Adrenal gland (tissue), 5 donors: ENCODE data around the gene RAB20.

Source experiments
- POLR2A ChIP-seq, 2 donors: fragments of 450-650 bp; IDR thresholded peaks; one replicate each; pipeline ENCODE4 v1.6.1; 2017; ENCODE audit warnings: antibody characterized with exemption in 2 of 2, mild to moderate bottlenecking in 2 of 2, moderate library complexity in 1 of 2
- TF ChIP-seq, protein P1 (sequence below), 6 experiments: fragments of 450-650 bp in 4 of 6; fragments of 200-600 bp in 2 of 6; sonication (generic) in 1 of 6; IDR thresholded peaks; 1 replicate in 5 of 6; 2 replicates in 1 of 6; pipeline versions ENCODE4 v1.5.1 to v1.8.0; 2016 to 2021; ENCODE audit warnings: antibody characterized with exemption in 6 of 6, mild to moderate bottlenecking in 2 of 6, moderate library complexity in 1 of 6
- donor health status: DM: no; HTN: no; CAD: no.

DNA sequence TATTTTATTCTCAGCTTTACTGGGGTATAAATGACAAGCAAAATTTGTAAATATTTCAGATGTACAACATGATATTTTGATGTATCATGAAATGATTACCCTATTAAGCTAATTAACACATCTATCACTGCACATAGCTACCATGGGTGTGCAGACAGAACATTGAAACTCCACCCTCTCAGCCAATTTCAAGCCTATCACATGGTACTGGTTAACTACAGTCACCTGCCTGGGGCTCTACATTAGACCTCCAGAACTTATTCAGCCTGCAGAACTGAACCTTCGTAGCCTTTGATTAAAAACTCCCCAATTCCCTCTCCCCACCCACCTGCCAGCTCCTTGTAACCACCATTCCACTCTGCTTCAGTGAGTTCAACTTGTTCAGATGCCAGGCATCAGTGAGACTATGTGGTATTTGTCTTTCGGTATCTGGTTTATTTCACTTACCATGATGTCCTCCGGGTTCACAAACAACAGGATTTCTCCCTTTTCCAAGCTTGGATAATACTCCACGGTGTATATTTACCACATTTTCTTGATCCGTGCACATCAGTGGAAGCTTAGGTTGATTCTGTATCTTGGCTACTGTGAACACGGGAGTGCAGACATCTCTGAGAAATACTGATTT lies 19.2 kb downstream of the RAB20 start:
- TF ChIP-seq, protein P1, sequence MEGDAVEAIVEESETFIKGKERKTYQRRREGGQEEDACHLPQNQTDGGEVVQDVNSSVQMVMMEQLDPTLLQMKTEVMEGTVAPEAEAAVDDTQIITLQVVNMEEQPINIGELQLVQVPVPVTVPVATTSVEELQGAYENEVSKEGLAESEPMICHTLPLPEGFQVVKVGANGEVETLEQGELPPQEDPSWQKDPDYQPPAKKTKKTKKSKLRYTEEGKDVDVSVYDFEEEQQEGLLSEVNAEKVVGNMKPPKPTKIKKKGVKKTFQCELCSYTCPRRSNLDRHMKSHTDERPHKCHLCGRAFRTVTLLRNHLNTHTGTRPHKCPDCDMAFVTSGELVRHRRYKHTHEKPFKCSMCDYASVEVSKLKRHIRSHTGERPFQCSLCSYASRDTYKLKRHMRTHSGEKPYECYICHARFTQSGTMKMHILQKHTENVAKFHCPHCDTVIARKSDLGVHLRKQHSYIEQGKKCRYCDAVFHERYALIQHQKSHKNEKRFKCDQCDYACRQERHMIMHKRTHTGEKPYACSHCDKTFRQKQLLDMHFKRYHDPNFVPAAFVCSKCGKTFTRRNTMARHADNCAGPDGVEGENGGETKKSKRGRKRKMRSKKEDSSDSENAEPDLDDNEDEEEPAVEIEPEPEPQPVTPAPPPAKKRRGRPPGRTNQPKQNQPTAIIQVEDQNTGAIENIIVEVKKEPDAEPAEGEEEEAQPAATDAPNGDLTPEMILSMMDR (IDR thresholded peaks at IDR 0.05): no peak
- no peak for TF ChIP-seq POLR2A (IDR thresholded peaks at IDR 0.05)
